ENCODE data around the gene CLP1. TPM values are rescaled to one million over a fixed set of nuclear protein-coding genes. Genes with fewer than 3 reads are reported as not detected.
"Not testable (repeated sequence)": the region's sequence is repeated elsewhere in the genome, so short reads cannot be mapped to it uniquely, and the experiment has no call there.

CLP1 gene
- total RNA-seq, 1 donor from 2014 or later = 12.5 TPM

- no peaks in the 10 kb centered on the region for H3K9me3 ChIP-seq
- peaks cover 100% of the 10 kb centered on the region for H3K36me3 ChIP-seq
- no peak overlapping the region for H3K4me3 ChIP-seq
- no peak for DNase-seq
- TF ChIP-seq, protein P1, sequence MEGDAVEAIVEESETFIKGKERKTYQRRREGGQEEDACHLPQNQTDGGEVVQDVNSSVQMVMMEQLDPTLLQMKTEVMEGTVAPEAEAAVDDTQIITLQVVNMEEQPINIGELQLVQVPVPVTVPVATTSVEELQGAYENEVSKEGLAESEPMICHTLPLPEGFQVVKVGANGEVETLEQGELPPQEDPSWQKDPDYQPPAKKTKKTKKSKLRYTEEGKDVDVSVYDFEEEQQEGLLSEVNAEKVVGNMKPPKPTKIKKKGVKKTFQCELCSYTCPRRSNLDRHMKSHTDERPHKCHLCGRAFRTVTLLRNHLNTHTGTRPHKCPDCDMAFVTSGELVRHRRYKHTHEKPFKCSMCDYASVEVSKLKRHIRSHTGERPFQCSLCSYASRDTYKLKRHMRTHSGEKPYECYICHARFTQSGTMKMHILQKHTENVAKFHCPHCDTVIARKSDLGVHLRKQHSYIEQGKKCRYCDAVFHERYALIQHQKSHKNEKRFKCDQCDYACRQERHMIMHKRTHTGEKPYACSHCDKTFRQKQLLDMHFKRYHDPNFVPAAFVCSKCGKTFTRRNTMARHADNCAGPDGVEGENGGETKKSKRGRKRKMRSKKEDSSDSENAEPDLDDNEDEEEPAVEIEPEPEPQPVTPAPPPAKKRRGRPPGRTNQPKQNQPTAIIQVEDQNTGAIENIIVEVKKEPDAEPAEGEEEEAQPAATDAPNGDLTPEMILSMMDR (IDR thresholded peaks at IDR 0.05) = no peak
- no peak overlapping the region for H3K27ac ChIP-seq
- intact Hi-C loops (cut with DNase I) = no loop called here
- ATAC-seq = no peak
- no peaks in the 10 kb centered on the region for H3K27me3 ChIP-seq (ENCODE audit: low read depth)
- H3K4me1 ChIP-seq = no peaks in the 10 kb centered on the region
These were observed 42.9 kb downstream of the CLP1 start for GRCh38 chr11:57700425-57700824.

DNA sequence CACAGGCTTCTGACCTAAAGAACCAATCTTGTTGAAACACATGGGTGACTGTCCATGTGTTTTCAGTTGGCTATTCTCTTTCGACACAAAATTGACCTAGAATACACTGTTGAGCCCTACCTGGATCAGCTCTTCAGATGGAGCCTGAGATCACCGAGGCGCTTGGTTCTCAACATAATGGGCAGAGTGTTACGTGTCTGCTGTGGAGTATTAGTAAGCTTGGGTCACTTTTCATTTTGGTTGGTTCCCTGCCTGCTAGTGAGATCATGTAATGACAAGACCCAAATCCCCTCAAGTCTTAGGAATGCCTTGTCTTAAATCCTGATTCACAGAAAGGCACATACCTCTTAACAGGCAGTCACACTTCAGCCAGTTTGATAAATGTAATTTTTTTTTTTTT, 45.8 kb downstream of the CLP1 start:
- peaks cover 83% of the 10 kb centered on the region for H3K36me3 ChIP-seq

DNA sequence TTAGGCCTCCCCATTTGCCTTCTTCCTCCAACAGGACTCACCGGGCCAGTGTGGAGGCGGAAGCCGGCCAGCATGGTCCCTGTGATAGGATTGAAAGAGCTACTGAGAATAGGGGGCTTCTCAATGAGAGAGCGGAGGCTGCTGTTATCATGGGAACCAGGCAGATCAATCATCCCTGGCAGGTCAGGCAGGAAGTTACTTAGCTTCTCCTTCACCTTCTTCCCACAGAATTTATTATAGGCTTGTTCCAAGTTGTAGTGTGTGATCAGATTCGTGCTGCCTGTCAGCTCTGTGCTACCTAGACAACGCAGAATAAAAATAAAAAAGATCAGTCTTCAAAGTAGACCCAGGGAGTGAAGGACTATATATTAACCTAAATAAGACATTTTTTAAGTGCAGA, 47.4 kb downstream of the CLP1 start:
- peaks cover 2% of the 10 kb centered on the region for H3K4me1 ChIP-seq
- TF ChIP-seq, protein P1 (IDR thresholded peaks at IDR 0.05) = no peak
- H3K27ac ChIP-seq = no peak overlapping the region
- no peaks in the 10 kb centered on the region for H3K9me3 ChIP-seq
- no peak for ATAC-seq
- intact Hi-C loops (cut with DNase I) = no loop called here
- H3K27me3 ChIP-seq (ENCODE audit: low read depth) = no peaks in the 10 kb centered on the region
- no peak for DNase-seq
- H3K36me3 ChIP-seq = peaks cover 74% of the 10 kb centered on the region
- H3K4me3 ChIP-seq = no peak overlapping the region

More for the DNA sequence above, 45.8 kb downstream of the CLP1 start:
- H3K9me3 ChIP-seq = no peaks in the 10 kb centered on the region
- no peak for ATAC-seq
- intact Hi-C loops (cut with DNase I) = no loop called here
- H3K27me3 ChIP-seq (ENCODE audit: low read depth) = no peaks in the 10 kb centered on the region
- no peak overlapping the region for H3K4me3 ChIP-seq
- TF ChIP-seq, protein P1 (IDR thresholded peaks at IDR 0.05) = no peak
- no peaks in the 10 kb centered on the region for H3K4me1 ChIP-seq
- no peak for DNase-seq
- no peak overlapping the region for H3K27ac ChIP-seq

DNA sequence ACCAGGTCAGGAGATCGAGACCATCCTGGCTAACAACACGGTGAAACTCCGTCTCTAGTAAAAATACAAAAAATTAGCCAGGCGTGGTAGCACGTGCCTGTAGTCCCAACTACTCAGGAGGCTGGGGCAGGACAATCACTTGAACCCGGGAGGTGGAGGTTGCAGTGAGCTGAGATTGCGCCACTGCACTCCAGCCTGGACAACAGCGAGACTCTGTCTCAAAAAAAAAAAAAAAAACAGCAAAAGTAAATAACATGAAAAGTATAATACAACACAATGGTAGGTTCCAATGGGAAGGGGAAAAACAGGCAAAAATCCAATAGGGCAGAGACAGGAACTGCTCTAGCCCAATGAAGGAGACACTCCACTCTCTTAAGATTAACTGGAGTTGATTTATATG, 47.9 kb downstream of the CLP1 start:
- intact Hi-C loops (cut with DNase I); H3K4me3 ChIP-seq; H3K4me1 ChIP-seq; ATAC-seq; H3K9me3 ChIP-seq; H3K27me3 ChIP-seq (ENCODE audit: low read depth); H3K27ac ChIP-seq; DNase-seq: not testable (repeated sequence)
- peaks cover 69% of the 10 kb centered on the region for H3K36me3 ChIP-seq

DNA sequence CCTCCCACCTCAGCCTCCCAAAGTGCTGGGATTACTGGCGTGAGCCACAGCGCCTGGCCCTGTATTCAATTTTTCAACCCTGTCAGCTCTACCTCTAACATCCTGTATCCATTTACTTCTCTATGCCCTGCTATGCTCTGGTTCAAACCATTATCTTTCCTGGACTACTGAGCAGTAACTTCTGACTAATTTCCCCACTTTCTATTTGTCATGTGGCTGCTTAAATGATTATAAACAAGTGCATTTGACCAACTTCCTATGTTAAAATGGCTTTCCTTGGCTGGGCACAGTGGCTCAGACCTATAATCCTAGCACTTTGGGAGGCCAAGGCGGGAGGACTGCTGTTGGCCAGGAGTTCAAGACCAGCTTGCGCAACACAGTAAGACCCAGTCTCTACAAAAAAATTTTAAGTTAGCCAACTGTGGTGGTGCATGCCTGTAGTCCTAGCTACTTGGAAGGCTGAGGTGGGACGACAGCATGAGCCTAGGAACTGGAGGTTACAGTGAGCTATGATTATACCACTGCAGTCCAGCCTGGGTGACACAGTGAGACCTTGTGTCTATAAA, 52.3 kb downstream of the CLP1 start:
- H3K27ac ChIP-seq = no peak overlapping the region
- TF ChIP-seq, protein P1 (IDR thresholded peaks at IDR 0.05) = no peak
- no peaks in the 10 kb centered on the region for H3K27me3 ChIP-seq (ENCODE audit: low read depth)
- intact Hi-C loops (cut with DNase I) = no loop called here
- H3K4me3 ChIP-seq = no peak overlapping the region
- H3K36me3 ChIP-seq = peaks cover 24% of the 10 kb centered on the region
- no peaks in the 10 kb centered on the region for H3K9me3 ChIP-seq
- ATAC-seq (no peak), DNase-seq (no peak)
- H3K4me1 ChIP-seq = peaks cover 38% of the 10 kb centered on the region

Small RNAs within 50 kb of the gene (microRNA-seq; reads per million reads assigned to microRNA genes)
- 7,359 reads per million, percentile 95 among the genes with 10 or more reads in this experiment for gene MIR130A (ENCODE audit: borderline number of aligned reads)

Other genes starting within 250 kb of the CLP1 start
- gene SLC43A3, start 230.6 kb upstream of the CLP1 start, total RNA-seq = 102 TPM
- 4.8 TPM for gene RTN4RL2, start 197.2 kb upstream of the CLP1 start, total RNA-seq
- gene SLC43A1, start 142.1 kb upstream of the CLP1 start, total RNA-seq = 13.2 TPM
- gene TIMM10, start 127.0 kb upstream of the CLP1 start, total RNA-seq = 35.3 TPM
- not detected for gene SMTNL1, start 120.2 kb upstream of the CLP1 start, total RNA-seq
- 172 TPM for gene UBE2L6, start 90.1 kb upstream of the CLP1 start, total RNA-seq
- gene SERPING1, start 60.1 kb upstream of the CLP1 start, total RNA-seq = 471 TPM
- gene YPEL4, start 7.8 kb upstream of the CLP1 start, total RNA-seq = 3.1 TPM
- 64.4 TPM for gene ZDHHC5, start 10.4 kb downstream of the CLP1 start, total RNA-seq
- gene MED19, start 54.5 kb downstream of the CLP1 start, total RNA-seq = 12.0 TPM
- gene TMX2, start 54.8 kb downstream of the CLP1 start, total RNA-seq = 64.2 TPM
- 118 TPM for gene SELENOH, start 83.7 kb downstream of the CLP1 start, total RNA-seq
- not detected for gene BTBD18, start 94.1 kb downstream of the CLP1 start, total RNA-seq
- gene CTNND1, start 104.0 kb downstream of the CLP1 start, total RNA-seq = 226 TPM